RWPE1 (cell line): ENCODE measurements around the gene RBCK1.

Experiments
- CTCF ChIA-PET: fragments of 350-600 bp; sonication (Branson Sonifier 250); formaldehyde crosslinking; extraction: SDS; loops from one replicate; lab custom pipeline; 2021; lab: Yijun Ruan, JAX
- POLR2A ChIA-PET: fragments of 400-600 bp; formaldehyde crosslinking; extraction: SDS; loops from one replicate; lab custom pipeline; 2020; ENCODE audit warnings: antibody characterized with exemption; ENCODE audit not compliant: low non-redundant PET; lab: Yijun Ruan, JAX
- DNase-seq: peaks from one replicate; pipeline ENCODE4 v3.0.0; 2012; ENCODE audit warnings: low spot score
- H3K27ac ChIP-seq: fragments of 450-650 bp; 2 replicates; pipeline ENCODE4 v1.5.1; 2017
- CTCF ChIP-seq: fragments of 450-650 bp; conservative IDR thresholded peaks from 2 replicates; pipeline ENCODE4 v1.5.1; 2017; ENCODE audit warnings: low read depth, mild to moderate bottlenecking

RBCK1 gene

DNA sequence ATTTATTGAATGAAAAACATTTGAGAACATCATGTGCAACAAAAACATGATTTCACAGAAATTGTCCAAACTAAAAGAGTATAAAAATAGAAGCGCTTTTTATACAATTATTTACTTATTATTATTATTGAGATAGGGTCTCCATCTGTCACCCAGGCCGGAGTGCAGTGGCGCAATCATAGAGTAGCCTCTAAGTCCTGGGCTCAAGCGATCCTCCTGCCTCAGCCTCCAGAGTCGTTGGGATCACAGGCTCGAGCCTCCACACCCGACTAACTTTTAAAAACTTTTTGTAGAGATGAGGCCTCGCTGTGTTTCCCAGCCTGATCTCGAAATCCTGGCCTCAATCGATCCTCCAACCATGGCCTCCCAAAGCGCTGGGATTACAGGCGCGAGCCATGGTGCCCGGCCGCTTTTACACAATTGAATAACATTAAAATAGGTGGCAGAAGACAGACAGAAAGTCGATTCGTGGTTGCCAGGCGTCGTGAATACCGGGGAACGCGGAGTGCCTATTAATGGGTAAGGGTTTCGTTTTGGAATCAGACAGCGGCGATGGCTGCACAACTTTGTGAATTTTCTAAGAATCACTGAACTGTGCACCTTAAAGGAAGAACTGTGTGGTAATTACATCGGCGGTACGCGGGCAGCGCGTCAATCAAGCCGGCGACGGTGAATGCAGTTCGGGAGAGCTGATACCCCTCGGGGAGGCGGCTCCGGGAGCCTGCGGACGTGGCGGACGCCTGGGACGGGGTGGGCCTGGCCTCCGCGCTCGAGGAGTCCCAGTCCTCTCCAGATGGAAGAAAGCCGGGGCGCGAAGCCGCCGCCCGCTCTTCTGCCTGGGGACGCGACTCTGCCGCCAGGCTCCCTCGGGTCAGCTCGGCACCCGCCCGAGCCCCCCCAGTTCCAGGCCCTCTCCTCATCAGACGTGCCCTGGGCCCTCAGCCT is 53.4 kb downstream of the RBCK1 start:
- DNase-seq: peak; percentile 62
- CTCF ChIA-PET: interaction anchor here (0.7 kb wide), 1 partner anchor 330 kb away, joined by 3 read pairs; no protein-coding TSS in a partner anchor
- POLR2A ChIA-PET: interaction anchor here (0.6 kb wide), 1 partner anchor 393 kb away, joined by 3 read pairs; no protein-coding TSS in a partner anchor
- H3K27ac ChIP-seq: peak overlapping the region; percentile 86
- TF ChIP-seq CTCF: no peak

DNA sequence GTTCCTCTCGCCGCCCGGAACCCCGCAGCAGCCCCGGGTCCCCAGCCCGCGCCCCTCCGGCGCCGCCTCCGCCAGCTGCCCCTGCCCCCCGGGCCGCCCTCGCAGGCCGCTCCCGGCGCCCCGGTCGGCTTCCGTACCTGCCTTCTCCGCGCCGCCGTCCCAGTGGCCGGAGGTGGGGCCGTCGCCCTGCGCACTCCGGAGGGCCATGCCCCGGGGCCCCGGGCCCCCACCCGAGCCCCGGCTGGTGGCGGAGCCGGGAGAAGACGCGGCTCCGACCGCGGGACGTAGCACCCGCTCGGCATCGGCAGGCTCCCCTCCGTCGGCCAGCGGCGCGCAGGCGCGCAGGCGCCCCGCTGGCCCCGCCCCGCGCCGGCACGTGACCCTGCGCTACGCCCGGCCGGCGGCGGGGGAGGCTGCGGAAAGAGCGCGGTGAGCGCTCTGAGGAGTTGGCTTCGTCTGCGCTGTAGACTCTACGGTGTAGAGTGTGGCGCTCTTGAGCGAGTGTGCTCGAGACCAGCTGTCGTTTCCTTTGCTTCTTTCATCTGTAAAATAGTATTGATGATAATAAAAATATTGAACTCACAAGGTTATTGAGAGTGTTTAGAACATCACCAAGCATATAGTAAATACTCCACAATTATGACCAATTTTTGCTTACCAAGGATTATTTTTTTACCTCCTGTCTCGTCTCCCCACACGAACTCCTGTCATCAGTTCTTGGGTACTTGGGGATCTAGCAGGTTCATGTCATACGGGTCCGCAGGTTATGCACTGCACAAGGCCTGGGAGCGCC is 54.3 kb downstream of the RBCK1 start, which contains the start of gene TBC1D20:
TSS of gene TBC1D20 (minus strand) at position 335 of the 793 bp plus-strand sequence. CDS start at position 207, 128 bp downstream.
- DNase-seq: peak; percentile 94
- H3K27ac ChIP-seq: peak within 1 kb of the TSS; percentile 86
- CTCF ChIA-PET: interaction anchor here (0.8 kb wide), 1 partner anchor 215 kb away, joined by 3 read pairs; no protein-coding TSS in a partner anchor
- POLR2A ChIA-PET: interaction anchor here (0.6 kb wide), 1 partner anchor 392 kb away, joined by 3 read pairs; no protein-coding TSS in a partner anchor
- no peak; the same call in 1 of the 2 replicates for TF ChIP-seq CTCF

GRCh38 chr20:467755-468154 is 59.7 kb downstream of the RBCK1 start:
- no peak for TF ChIP-seq CTCF
- ChIA-PET CTCF (no interaction called here), POLR2A (no interaction called here)
- no peak overlapping the region for H3K27ac ChIP-seq
- no peak for DNase-seq

GRCh38 chr20:469746-470490 is 61.8 kb downstream of the RBCK1 start:
- TF ChIP-seq CTCF: no peak
- H3K27ac ChIP-seq: no peak overlapping the region
- POLR2A ChIA-PET: no interaction called here
- no peak for DNase-seq
- CTCF ChIA-PET: no interaction called here

- no peak overlapping the region for H3K27ac ChIP-seq
- ChIA-PET POLR2A (no interaction called here), CTCF (no interaction called here)
- no peak for DNase-seq
- TF ChIP-seq CTCF: no peak
Observed at GRCh38 chr20:472137-472846, 64.2 kb downstream of the RBCK1 start.
